SKM-1 (cell line): ENCODE data around the gene PICALM.
"Not testable (repeated sequence)": the region's sequence is repeated elsewhere in the genome, so short reads cannot be mapped to it uniquely, and the experiment has no call there.

Experiments used
- DNase-seq: peaks from one replicate; lab custom pipeline; 2025; ENCODE audit not compliant: unreplicated experiment; lab: John Stamatoyannopoulos, UW

Gene PICALM

DNA sequence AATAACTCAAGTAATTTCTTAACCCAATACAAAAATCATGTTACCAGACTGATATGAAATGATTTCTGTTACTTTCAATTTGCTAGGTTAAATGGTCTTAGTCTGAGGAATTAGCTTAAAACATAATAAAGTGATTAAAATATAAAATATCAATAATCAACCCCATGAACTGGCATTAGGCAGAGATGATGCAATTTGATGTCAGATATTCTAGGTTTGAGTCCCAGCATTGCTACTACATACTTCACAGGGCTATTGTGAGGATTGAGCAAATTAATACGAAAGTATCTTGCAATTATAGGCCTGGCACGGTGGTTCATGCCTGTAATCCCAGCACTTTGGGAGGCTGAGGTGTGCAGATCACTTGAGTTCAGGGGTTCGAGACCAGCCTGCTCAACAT is 66.5 kb downstream of the PICALM start:
- DNase-seq, result no peak

DNA sequence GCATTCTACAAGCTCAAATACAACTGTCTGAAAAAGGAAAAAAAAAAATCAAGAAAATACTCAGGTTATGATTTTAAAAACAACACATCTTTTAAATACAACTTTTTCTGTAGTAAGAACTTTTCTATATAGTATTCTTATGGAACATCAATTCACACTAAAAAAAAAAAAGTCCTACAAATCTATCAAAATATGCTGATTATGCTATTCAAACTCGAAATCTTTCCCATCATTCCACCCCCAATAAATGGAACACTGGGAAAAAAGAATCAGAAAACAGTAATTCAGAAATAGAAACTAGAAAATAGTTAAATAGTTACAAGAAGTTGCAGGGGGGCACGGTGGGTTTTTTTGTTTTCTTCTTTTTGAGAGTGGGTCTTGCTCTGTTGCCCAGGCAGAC is 77.4 kb downstream of the PICALM start:
- no peak for DNase-seq

DNA sequence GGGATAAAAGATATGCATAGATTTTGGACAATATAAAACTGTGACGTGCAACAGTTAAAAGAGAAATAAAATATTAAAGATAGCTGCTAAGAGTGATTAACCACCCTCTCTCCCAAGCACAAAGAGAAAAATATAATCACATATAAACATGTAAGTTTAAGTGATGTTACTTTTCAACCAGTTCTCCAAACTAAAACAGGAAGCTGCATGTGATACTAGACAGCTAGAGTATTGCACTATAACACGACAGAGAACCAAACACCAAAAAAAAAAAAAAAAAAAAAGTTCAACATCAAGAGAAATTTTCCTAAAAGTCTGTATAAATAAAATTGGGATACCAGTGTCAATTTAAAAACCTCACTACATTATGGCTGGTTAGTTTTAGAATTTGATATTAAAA is 79.1 kb downstream of the PICALM start:
- no peak for DNase-seq

DNA sequence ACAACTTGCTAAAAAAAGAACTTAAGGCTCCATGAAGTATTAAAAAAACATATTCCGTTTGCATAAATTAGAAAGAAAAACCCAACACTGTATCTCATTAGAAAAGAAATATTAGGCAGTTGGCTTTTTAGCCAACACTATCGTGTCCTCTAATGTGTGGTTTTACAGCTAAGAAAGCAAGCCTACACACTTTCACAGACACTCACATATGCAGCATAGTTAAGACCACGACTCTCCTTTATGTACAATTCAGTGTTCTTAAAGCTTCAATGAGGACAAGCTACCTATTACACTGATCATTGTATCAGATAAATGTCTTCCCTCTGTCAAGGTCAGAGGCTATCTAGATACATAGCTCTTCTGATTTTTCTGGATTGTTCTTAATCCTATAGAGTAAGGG is 80.1 kb downstream of the PICALM start:
- no peak for DNase-seq

DNA sequence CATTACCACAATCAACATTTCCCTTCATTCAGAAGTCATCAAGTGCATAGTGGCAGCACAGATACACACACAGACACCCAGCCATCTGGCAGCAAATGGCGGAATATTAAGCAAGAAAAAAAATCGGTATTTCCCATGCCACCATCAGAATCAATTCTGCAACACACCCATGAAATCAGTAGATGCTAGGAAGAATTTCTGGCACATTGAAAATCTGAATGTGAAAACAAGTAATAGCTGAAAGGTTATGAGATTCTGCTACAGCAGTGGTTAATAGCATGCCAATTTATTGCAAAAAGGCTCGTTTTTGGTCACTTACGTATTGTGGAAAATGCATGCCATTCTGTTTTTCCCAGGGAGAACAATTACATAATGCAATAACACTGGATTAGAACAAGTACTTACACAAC is 91.1 kb downstream of the PICALM start:
- DNase-seq, result no peak

DNA sequence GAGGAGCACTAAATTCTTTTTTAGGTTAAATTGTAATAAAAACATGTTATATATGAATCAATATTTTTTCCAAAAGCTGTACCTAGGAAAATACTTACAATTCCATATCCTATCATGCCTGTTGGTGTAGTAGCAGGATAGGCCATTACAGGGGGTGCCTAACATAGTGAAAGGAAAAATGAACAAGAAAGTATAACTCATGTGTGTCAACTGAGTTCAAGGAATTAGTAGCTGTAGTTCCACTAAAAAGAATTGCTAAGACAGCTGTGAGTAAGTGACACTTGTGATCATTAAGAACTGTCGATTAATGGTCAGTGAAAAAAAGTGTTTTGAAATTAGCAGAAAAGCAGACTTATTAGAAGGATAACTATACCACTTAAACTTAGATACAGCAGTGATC is 92.4 kb downstream of the PICALM start:
- no peak for DNase-seq

GRCh38 chr11:85974122-85974521 is 94.8 kb downstream of the PICALM start:
- no peak for DNase-seq

DNA sequence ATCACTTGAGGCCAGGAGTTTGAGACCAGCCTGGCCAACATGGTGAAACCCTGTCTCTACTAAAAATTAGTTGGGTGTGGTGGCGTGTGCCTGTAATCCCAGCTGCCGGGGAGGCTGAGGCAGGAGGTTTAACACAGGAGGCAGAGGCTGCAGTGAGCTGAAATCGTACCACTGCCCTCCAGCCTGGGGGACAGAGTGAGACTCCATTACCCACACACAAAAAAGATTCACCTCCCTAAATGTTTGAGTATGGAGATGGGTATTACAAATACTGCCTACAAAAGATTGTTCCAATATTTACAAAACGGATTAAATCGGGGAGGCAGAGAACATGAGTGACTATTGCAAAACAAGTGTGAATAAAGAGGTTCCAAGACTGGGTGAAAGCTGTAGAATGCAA is 98.3 kb downstream of the PICALM start:
- no peak for DNase-seq

GRCh38 chr11:85967457-85967856 is 101.4 kb downstream of the PICALM start:
- no peak for DNase-seq

DNA sequence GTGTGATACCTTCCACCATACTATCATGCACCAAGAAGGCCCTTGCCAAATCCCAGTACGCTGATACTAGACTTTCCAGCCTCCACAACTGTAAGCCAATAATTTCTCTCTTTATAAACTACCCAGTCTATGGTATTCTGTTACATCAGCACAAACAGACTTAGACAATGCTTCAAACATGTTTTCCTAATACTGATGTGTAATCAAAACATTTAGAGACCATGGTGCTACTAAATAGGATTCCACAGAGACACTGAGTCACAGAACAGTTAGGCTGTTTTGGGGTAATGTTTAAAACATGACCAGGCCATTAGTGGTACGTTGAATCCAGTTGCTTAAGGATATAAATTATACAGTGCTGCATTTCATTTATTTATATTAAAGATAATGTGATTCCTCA is 103.7 kb downstream of the PICALM start:
- DNase-seq, result no peak

DNA sequence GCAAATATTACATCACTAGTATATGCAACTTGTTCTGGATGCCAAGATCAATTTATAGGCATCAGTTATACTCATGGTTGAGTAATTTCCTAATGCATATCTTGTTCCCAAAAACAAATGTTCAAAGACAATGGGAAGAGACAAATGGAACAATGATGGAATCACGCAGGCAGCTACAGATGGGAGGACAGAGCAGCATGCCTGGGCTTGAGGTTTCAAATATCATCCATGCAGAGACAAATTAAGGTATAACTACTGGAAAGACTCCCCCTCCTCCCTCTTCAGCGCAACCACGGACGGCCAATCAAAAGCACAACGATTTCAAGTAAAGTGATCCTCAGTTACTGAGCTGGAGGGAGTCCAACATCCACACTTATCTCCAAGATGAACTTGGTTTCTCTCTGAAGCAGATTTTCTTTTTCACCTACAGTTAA is 106.9 kb downstream of the PICALM start:
- DNase-seq, result no peak

GRCh38 chr11:85961130-85961529 is 107.8 kb downstream of the PICALM start:
- DNase-seq, result no peak

DNA sequence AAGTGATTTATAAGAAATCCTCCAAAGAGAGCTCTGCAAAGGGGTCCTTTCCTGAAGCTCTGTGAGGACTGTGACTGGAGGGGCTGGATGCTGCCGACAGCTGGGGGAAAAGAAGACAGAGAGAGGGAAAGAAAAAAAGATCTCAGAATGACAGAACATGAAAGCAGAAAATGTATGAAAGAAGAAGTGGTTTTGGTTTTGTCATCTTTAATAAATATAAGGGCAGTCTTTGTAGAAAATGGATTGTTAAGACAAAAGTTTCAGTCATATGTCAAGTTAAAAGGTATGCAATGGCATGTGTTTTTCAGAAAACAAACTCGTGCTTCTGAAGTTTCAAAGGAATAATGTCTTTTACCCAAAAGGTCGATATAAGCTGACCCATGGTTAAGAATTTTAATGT is 108.2 kb downstream of the PICALM start:
- DNase-seq, result no peak

- no peak for DNase-seq
These were observed 113.4 kb downstream of the PICALM start for GRCh38 chr11:85955531-85955930.

- no peak for DNase-seq
These were observed 115.3 kb downstream of the PICALM start for GRCh38 chr11:85953491-85954143.

GRCh38 chr11:85952108-85952485 is 116.8 kb downstream of the PICALM start:
- not testable (repeated sequence) for DNase-seq

- DNase-seq, result no peak
These were observed 117.3 kb downstream of the PICALM start for GRCh38 chr11:85951428-85952107.

GRCh38 chr11:85951049-85951405 is 117.9 kb downstream of the PICALM start:
- no peak for DNase-seq

DNA sequence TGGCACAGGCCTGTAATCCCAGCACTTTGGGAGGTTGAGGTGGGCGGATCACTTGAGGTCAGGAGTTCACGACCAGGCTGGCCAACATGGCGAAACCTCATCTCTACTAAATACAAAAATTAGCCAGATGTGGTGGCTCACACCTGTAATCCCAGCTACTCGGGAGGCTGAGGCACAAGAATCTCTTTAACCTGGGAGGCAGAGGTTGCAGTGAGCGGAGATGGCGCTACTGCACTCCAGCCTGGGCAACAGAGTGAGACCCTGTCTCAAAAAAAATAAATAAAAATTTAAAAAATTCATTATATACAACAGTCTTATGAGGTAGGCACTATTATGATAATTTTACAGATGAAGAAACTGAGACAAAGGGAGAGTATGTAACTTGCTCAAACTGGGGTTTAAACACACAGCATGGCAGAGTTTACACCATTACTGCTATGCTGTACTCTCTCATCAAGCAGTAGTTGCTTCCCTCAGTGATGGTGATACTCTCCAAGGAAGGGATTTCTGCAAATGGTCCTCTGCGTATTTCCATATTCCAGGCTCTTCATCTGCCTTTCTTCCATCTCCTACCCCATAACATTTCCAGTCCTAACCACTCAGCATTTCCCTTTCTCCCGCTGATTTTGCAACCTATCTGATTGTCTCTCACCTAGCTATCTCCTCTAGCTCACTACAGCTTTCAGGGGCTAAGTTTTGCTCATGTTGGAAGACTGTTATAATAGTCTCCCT is 118.4 kb downstream of the PICALM start:
- DNase-seq, result no peak

DNA sequence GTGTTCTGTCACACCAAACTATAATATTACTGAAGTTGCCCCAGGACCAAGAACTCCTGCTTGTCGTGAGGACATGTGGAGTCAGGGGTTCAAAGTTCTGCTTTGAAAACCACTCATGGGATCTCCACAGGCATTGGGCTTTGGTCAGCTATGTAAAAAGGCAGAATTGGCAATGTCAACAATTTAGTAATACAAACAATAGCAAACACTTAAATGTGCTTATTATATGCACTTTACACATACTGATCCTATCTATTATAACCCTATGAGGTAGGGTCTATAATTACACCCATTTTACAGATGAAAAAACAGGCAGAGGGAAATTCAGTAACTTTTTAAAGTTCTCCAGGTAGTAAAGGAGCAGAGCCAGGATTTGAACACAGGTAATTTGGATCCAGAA is 119.1 kb downstream of the PICALM start:
- DNase-seq, result no peak

DNA sequence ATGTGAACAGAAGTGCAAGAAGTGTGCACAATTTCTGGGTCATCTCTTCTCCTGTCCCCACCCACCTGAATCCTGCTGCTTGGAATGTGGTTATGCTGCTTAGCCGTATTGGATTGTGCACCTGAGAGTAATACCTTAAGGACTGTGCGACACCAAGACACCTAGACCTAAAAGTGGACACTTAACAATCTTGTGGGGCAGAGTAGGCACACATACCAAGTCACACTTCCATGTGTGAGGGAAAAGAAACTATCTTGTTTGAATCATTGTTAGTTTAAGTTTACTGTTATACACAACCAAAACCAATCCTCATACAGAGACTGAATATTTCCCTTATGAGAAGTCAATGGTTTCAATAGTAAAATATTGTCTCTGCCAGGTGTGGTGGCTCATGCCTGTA is 120.0 kb downstream of the PICALM start:
- no peak for DNase-seq
